Stomach (tissue), 9 donors: ENCODE results near the gene EIF4A3. TPM values are rescaled to one million over a fixed set of nuclear protein-coding genes. Genes with fewer than 3 reads are reported as not detected.
"Not testable (repeated sequence)": the region's sequence is repeated elsewhere in the genome, so short reads cannot be mapped to it uniquely, and the experiment has no call there.

ENCODE experiments used
- DNase-seq, 2 donors: peaks; one replicate each; pipeline versions ENCODE4 v3.0.0 to v3.0.0-alpha.2; 2013 to 2019
- H3K27ac ChIP-seq, 5 donors: fragments of 200-600 bp in 4 of 5; sonication (generic) in 4 of 5; one replicate each; pipeline ENCODE4 v1.5.1; 2013 to 2019; ENCODE audit warnings: mild to moderate bottlenecking in 1 of 5, moderate library complexity in 1 of 5
- H3K27me3 ChIP-seq, 3 donors: fragments of 200-600 bp; sonication (generic); one replicate each; pipeline ENCODE4 v1.5.1; 2017 to 2019; ENCODE audit warnings: mixed run types in 1 of 3
- H3K36me3 ChIP-seq, 4 donors: fragments of 200-600 bp; sonication (generic); 1 replicate in 3 of 4; 2 replicates in 1 of 4; pipeline ENCODE4 v1.5.1; 2016 to 2019
- H3K4me1 ChIP-seq, 4 donors: fragments of 200-600 bp; sonication (generic); one replicate each; pipeline ENCODE4 v1.5.1; 2016 to 2019
- H3K4me3 ChIP-seq, 4 donors: fragments of 200-600 bp; sonication (generic) in 3 of 4; one replicate each; pipeline ENCODE4 v1.5.1; 2016 to 2019; ENCODE audit warnings: mild to moderate bottlenecking in 1 of 4
- H3K9me3 ChIP-seq, 4 donors: fragments of 200-600 bp; sonication (generic); one replicate each; pipeline ENCODE4 v1.5.1; 2016 to 2019
- CTCF ChIP-seq, 7 experiments: fragments of 450-650 bp in 4 of 7; fragments of 200-600 bp in 3 of 7; sonication (generic) in 3 of 7; IDR thresholded peaks; one replicate each; pipeline ENCODE4 v1.5.1; 2016 to 2019; ENCODE audit warnings: antibody characterized with exemption in 7 of 7, control low read depth in 2 of 7, mild to moderate bottlenecking in 1 of 7
- EP300 ChIP-seq: sonication (generic); formaldehyde crosslinking; IDR thresholded peaks from one replicate; pipeline ENCODE4 v1.6.1; 2017; ENCODE audit warnings: antibody characterized with exemption
- POLR2A ChIP-seq, 4 donors: fragments of 450-650 bp; IDR thresholded peaks; one replicate each; pipeline ENCODE4 v1.6.1; 2016; ENCODE audit warnings: antibody characterized with exemption in 4 of 4, control low read depth in 2 of 4, mild to moderate bottlenecking in 1 of 4, moderate library complexity in 1 of 4
- POLR2AphosphoS5 ChIP-seq, 3 donors: sonication (generic); formaldehyde crosslinking; IDR thresholded peaks; one replicate each; pipeline ENCODE4 v1.6.1; 2016; ENCODE audit warnings: antibody characterized with exemption in 3 of 3
- WGBS, 5 donors: extraction: QIAGEN DNeasy Blood & Tissue Kit in 3 of 5; methylation state at CpG; one replicate each; pipeline versions ENCODE4 v1.1.5 to v1.1.7; 2013 to 2018; 5-methylcytosine and 5-hydroxymethylcytosine counted together
- intact Hi-C: fragments of 100-400 bp; cut with DNase I; formaldehyde crosslinking; loops from one replicate; pipeline ENCODE4 v1.15.1; 2023; ENCODE audit warnings: low total_unique reads
- polyA plus RNA-seq, 3 donors: library from polyadenylated mRNA; stranded (reverse); fragments of 200-250 nt; gene quantifications; one replicate each; pipeline ENCODE4 v1.2.3, GENCODE V29; 2013
- total RNA-seq, 5 donors: library from RNA; depleted of rRNA; stranded (reverse); fragments of >200 nt; gene quantifications; one replicate each; pipeline versions ENCODE4 v1.1.0 to v1.2.3, GENCODE V29; 2014 to 2016
- donor health status: healthy with polysubstance abuse.
- donor health status: Bipolar disorder and iron deficiency.
- donor health status: healthy.

The EIF4A3 gene
- total and polyA plus RNA-seq, 8 donors, result 17.5 to 78.2 (median 49.2) TPM

- Histone ChIP-seq H3K27ac (no peak overlapping the region), H3K9me3 (no peaks in the 10 kb centered on the region), H3K36me3 (no peaks in the 10 kb centered on the region), H3K4me1 (no peaks in the 10 kb centered on the region), H3K4me3 (no peak overlapping the region), H3K27me3 (peaks cover 0 to 16% (median 0%) of the 10 kb centered on the region in 3 donors)
- no peak for DNase-seq
- intact Hi-C loops, result no loop called here
- 75 to 87% (median 77%) methylated on average over 11 of the region's 11 CpGs for WGBS, 5 donors
- TF ChIP-seq POLR2AphosphoS5 (IDR thresholded peaks at IDR 0.05) (no peak), EP300 (no peak), POLR2A (IDR thresholded peaks at IDR 0.05) (no peak), CTCF (IDR thresholded peaks at IDR 0.05) (no peak)
Measured at GRCh38 chr17:80164185-80164584, 17.3 kb upstream of the EIF4A3 start.

- H3K4me3 ChIP-seq, result no peak overlapping the region
- H3K36me3 ChIP-seq, result no peaks in the 10 kb centered on the region
- H3K9me3 ChIP-seq, result no peaks in the 10 kb centered on the region
- H3K4me1 ChIP-seq, result no peaks in the 10 kb centered on the region
- no peak overlapping the region for H3K27ac ChIP-seq
- intact Hi-C loops, result no loop called here
- 73 to 89% (median 85%) methylated on average over 4 of the region's 4 CpGs for WGBS, 5 donors
- no peak for DNase-seq
- TF ChIP-seq EP300 (no peak), CTCF (IDR thresholded peaks at IDR 0.05) (no peak), POLR2A (IDR thresholded peaks at IDR 0.05) (no peak), POLR2AphosphoS5 (IDR thresholded peaks at IDR 0.05) (no peak)
- peaks cover 0 to 14% (median 0%) of the 10 kb centered on the region in 3 donors for H3K27me3 ChIP-seq
Measured at GRCh38 chr17:80163336-80163735, 16.4 kb upstream of the EIF4A3 start.

- H3K36me3 ChIP-seq, result no peaks in the 10 kb centered on the region
- peaks cover 0 to 14% (median 0%) of the 10 kb centered on the region in 3 donors for H3K27me3 ChIP-seq
- H3K4me1 ChIP-seq, result no peaks in the 10 kb centered on the region
- no peak overlapping the region for H3K4me3 ChIP-seq
- H3K27ac ChIP-seq, result no peak overlapping the region
- no peak for DNase-seq
- H3K9me3 ChIP-seq, result peaks cover 0 to 8% (median 3%) of the 10 kb centered on the region in 4 donors
- TF ChIP-seq POLR2A (IDR thresholded peaks at IDR 0.05), result no peak
- no peak for TF ChIP-seq POLR2AphosphoS5 (IDR thresholded peaks at IDR 0.05)
- no peak for TF ChIP-seq CTCF (IDR thresholded peaks at IDR 0.05)
- TF ChIP-seq EP300, result no peak
- 13 to 37% (median 20%) methylated on average over 3 of the region's 3 CpGs for WGBS, 5 donors
- intact Hi-C loops, result no loop called here
Measured at GRCh38 chr17:80160536-80160935, 13.6 kb upstream of the EIF4A3 start.

- H3K9me3 ChIP-seq, result peaks cover 0 to 11% (median 5%) of the 10 kb centered on the region in 4 donors
- no peak for DNase-seq
- WGBS, 5 donors, result 41 to 80% (median 61%) methylated on average over 2 of the region's 2 CpGs
- no peaks in the 10 kb centered on the region for H3K4me1 ChIP-seq
- no peak overlapping the region for H3K27ac ChIP-seq
- no peaks in the 10 kb centered on the region for H3K36me3 ChIP-seq
- TF ChIP-seq POLR2A (IDR thresholded peaks at IDR 0.05) (no peak), POLR2AphosphoS5 (IDR thresholded peaks at IDR 0.05) (no peak), CTCF (IDR thresholded peaks at IDR 0.05) (no peak), EP300 (no peak)
- intact Hi-C loops, result no loop called here
- no peak overlapping the region for H3K4me3 ChIP-seq
- H3K27me3 ChIP-seq, result peaks cover 0 to 14% (median 0%) of the 10 kb centered on the region in 3 donors
Measured at GRCh38 chr17:80158846-80159245, 11.9 kb upstream of the EIF4A3 start.

GRCh38 chr17:80155600-80155999 is 8.7 kb upstream of the EIF4A3 start:
- H3K36me3 ChIP-seq, H3K4me1 ChIP-seq, H3K27me3 ChIP-seq, DNase-seq, intact Hi-C loops, H3K27ac ChIP-seq, H3K4me3 ChIP-seq: not testable (repeated sequence)
- peaks cover 0 to 11% (median 5%) of the 10 kb centered on the region in 4 donors for H3K9me3 ChIP-seq
- WGBS, 5 donors, result 58 to 70% (median 64%) methylated on average over 2 of the region's 2 CpGs
